ENCODE measurements around the gene B4GALT1. TPM values are rescaled to one million over a fixed set of nuclear protein-coding genes. Genes with fewer than 3 reads are reported as not detected.

B4GALT1 gene
- total RNA-seq, 1 donor from 2014 or later: 14.1 TPM

GRCh38 chr9:33117796-33118195, 49.3 kb downstream of the B4GALT1 start:
- no peak for DNase-seq

DNA sequence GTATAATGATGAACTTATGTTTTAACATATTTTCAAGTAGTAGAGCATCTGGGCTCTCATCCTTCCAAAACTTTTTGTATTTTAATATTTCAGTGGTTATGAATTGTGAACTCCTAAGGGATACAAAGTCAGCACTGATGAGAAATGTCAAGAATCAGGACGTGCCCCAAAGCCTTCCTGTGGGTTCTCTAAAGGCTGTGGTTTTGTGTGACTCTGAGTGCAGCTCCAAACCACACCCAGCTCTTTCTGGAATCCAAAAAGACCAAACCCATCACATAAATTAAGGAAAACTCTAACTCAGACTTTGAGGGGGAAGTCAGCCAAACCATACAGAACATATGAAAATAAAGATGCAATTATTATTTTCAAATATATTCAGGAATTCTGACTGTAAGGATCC, 49.8 kb downstream of the B4GALT1 start:
- no peak for DNase-seq

- DNase-seq: no peak
Measured at GRCh38 chr9:33116860-33117259, 50.3 kb downstream of the B4GALT1 start.

DNA sequence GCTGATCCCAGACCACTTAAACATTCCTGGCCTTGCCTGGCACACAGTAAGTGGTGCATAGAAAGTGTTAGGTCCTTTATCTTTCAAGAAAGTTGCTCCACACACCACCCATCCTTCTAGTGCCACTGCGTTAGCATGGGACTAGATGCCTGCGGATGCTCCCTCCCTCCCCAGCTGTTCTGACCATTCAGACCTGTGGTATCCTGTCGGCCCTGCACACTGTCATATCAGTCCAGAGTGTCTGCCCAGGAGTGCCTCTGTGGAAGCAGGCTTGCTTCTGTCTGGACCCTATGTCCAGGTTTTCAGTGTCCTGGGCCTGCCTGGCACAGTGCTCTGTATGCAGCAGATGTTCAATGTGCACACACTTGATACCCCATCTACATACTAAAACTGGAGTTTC, 52.4 kb downstream of the B4GALT1 start:
- DNase-seq: no peak

- DNase-seq: no peak
Measured at GRCh38 chr9:33113799-33114547, 53.2 kb downstream of the B4GALT1 start.

DNA sequence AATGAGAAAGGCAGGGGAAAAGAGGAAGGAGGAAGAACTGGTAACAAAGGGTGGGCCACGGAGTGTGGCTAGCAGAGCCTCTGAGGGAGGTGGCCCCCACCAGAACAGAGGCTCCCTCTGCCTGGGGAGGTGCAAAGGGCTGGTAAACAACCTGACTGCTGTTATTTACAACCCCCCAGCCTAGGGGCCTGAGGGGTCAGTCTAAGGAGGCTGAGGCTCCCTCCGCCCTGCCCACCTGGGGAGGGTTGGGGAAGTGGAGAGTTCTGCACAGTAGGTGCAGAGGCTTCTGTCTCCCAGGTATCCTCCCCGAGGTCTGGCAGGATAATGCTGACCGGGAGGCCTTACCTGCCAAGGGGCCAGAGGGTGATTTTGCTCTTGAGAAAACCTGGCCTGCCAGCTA, 55.0 kb downstream of the B4GALT1 start:
- no peak for DNase-seq

GRCh38 chr9:33111631-33112030, 55.5 kb downstream of the B4GALT1 start:
- DNase-seq: no peak

DNA sequence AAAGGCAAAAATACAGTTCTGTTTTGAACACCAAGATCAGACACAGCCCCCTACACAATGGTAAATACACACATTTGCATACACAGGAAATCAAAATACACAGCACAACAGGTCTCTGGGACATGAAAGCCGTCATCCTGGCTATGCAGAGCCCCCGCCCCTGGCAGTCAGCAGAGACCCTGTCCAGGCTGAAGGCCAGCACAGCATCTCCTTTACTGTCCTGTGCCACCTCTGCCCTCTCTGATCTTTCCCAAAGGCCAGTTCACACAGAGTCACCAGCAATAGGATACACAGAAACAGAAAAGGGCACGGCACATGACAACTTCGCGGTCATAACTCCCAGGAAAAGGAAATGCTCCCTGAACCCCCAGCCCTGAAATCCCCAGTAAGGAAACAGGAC, 56.5 kb downstream of the B4GALT1 start:
- no peak for DNase-seq

- DNase-seq: no peak
Measured at GRCh38 chr9:33109850-33110595, 57.1 kb downstream of the B4GALT1 start.

GRCh38 chr9:33109097-33109496, 58.0 kb downstream of the B4GALT1 start:
- no peak for DNase-seq

DNA sequence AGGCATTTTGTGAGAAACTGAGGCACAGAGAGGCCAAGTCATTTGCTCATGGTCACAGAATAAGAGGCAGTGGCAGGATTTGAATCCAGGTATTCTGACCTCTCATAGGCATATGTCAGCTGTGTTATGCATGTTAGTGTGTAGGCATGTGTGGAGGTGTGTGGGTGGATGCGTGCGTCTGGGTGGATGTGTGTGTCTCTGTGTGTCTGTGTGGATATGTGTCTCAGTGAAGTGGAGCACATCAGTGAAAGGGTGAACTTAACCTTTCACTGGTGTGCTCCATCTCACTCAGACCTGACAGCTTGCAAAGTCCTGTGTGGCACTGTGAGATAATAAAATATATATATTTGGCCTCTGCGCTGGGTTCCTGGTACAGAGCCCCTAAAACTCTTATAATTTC, 58.7 kb downstream of the B4GALT1 start:
- DNase-seq: no peak

DNA sequence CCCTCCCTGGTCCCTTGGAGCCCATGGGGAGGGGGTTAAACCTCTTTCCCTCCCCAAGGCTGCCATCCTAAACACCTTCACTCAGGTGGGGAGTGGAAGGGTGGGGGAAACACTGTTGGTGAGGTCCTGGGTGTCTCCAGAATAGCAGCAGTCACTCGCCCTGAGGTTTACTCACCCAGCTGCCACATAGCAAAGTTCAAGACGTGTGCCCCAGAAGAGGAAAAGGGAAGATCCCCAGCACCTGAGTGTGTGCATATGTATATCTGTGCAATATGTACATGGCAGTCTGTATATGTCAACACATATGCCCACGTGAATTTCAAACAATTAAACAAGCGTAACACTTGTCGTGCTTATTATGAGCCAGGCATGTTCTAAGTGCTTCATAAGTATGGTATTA, 59.4 kb downstream of the B4GALT1 start:
- no peak for DNase-seq

DNA sequence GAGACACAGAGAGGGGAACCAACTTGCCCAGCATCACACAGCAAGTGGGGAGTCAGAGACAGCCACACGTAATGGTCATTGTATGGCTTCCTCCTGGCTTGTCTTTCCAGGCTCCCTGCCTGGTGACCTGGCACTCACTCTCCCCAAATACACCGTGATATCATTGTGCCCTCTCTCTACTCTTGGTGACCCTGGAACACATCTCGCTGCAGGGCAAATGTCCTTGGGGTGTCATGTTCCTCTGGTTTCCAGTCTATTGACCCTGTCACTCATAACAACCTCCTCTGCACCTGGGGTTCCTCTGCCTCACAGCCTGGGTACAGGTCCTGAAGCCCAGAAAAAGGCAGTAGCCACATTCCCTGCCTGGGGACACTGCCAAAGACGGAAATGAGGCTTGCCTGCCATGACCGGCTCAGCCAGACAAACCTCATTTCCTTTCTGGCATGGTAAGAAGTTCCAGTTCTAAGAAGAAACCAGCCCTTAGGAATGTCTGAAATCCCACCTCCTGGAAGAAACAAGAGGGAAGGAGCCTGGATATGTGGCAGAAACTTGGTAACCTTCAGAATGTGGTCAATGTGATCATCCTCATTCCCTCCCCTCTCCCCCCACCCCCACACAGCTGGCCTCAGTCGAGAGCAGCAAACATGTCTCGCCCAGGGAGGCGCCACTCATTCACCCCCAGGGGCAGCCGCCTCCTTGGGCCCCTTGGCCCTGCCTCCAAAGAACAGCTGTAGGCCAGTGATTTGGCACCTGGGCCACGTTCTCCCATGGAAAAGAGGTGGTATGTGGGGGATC, 60.1 kb downstream of the B4GALT1 start:
- peak; percentile 86 for DNase-seq

GRCh38 chr9:33106372-33106771, 60.8 kb downstream of the B4GALT1 start:
- no peak for DNase-seq

GRCh38 chr9:33105959-33106358, 61.2 kb downstream of the B4GALT1 start:
- DNase-seq: no peak

GRCh38 chr9:33105504-33105903, 61.6 kb downstream of the B4GALT1 start:
- DNase-seq: no peak

DNA sequence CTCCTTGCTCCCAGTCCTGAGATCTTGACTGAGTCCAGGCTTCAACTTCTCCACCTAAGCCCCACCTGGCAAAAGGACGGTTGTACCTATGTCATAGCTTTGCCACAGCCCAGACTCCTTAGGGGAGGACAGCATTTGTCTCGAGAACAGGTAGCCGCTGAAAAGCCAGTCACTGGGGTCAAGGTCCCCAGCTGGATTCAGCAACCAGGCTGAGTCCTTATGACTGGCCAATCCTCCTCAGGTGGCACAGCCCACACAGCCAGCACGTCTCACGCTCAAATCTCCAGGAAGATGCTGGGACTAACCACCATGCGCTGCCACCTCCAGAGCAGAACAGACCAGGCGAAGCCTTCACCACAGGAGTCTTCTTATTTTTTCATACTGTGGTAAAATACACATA, 62.7 kb downstream of the B4GALT1 start:
- no peak for DNase-seq

DNA sequence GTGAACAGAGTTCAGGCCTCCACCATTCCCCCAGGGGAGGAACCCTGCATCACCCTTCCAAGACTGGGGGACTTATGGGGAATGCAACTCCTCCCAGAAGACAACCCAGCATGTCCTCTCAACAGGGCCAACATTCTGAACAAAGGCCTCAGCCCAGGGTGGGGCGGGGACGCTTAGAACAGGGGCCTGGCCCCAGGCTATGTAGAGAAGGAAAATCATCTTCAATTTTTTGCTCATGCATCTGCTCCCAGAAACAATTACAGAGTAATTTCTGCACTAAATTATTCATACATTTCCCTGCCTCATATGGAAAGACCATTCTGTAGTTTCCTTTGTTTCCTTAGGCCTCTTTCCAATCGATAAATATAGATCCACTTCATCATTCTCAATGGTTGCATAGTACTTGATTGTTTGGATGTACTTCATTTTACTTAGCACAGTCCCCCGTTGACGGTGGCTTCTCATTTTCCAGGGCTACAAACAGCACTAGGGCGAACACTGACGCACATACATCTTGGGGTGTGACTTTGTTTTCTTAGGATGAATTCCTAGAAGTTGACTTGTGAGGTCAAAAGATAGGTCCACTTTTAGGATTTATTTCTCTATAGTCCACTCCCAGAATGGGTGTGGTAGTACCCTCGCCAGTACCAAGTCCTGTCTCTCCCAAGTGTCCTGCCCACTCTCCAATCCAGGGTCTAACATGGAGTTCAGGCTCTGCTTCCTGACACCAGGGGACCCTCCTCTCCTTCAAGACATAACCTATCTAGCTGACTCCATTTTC, 63.4 kb downstream of the B4GALT1 start:
- no peak for DNase-seq

- no peak for DNase-seq
Measured at GRCh38 chr9:33102551-33103210, 64.5 kb downstream of the B4GALT1 start.

DNA sequence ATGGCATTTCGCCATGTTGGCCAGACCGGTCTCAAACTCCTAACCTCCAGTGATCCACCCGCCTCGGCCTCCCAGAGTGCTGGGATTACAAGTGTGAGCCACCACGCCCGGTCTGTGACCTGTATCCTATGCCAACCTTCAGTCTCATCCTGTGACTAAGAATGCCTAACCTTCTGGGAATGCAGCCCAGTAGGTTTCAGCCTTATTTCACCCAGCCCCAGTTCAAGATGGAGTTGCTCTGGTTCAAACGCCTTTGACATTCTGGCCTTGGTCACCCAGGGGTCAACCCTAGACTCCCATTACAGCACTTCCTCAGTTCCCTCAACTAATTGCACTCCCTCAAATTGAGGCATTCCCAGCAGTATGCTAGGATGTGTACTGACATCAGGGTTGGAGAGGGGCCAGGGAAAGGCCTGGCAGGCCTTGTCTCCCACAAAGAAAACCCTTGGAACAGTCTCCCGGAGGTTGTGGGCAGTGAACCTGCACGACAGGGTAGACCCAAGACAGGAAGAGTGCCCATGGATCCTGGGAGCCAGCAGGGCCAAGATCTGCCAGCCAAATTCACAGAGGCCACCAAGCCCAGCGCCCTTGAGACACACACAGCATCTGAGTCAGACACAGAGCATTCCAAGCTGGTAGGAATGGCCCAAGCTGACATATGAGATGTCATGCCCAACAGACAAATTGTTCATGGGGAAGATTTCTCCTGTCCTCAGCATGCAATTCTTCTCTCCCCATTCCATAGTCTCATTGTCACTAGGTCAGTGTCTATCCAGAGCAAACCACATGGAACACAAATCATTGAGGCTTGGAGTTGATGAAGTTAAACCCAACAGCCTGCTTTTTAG, 65.8 kb downstream of the B4GALT1 start:
- peak; percentile 29 for DNase-seq

GRCh38 chr9:33099754-33100153, 67.4 kb downstream of the B4GALT1 start:
- DNase-seq: no peak
